Activated CD8-positive, alpha-beta memory T cell treated with anti-CD3 and anti-CD28 coated beads, Interleukin-2, amount 50 U/mL, for 4 hours (primary cell): Measurements from ENCODE around the gene BDH1.

Source experiments
- DNase-seq: peaks from one replicate; pipeline ENCODE4 v3.0.0-alpha.2; 2020

Gene BDH1

DNA sequence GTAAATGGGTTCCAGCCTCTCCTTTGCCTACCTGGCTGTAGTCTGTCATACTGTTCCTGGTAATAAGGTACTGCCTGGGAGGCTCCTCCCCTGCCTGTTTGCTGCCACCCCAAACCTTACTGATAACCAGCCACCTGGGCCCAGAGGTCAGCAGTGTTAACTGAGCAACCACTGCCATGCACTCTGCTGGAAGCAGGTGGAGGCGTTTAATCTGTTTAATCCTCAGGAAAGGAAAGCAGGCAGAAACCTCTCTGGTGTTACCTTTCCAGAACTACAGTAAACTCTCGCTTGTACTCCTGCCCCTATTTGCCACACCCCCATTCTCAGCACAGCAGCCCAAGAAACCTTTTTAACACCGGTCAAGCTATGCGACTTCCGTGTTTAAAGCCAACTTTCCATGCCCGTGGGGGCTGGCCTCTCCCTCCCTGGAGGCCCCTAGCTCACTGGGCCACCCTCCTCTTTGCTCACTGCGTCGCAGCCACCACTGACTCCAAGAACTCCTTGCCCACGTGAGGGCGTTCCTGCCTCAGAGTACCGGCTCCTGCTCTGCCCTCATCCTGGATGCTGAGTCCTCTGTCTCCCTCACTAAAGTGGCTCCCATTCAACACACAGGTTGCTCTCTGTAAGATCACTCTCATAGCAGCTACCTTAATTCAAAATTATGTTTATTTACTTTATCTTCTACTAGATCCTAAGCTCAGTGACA is 8.3 kb downstream of the BDH1 start:
- no peak for DNase-seq

- DNase-seq, result no peak
These were observed 9.3 kb downstream of the BDH1 start for GRCh38 chr3:197546307-197547085.

DNA sequence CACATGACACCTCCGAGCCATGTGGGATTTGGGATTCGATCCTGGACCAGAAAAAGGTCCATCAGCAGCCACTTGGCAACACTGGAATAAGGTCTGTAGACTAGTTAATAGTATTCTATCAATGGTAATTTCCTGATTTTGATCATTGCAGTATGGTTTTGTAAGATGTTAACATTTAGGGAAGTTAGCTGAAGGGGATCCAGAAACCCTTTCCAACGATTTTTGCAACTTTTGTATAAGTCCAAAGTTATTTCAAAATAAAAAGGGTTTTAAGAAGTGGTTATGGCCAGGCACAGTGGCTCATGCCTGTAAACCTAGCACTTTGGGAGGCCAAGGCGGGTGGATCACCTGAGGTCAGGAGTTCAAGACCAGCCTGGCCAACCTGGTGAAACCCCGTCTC is 10.2 kb downstream of the BDH1 start:
- no peak for DNase-seq

- DNase-seq, result no peak
These were observed 10.7 kb downstream of the BDH1 start for GRCh38 chr3:197545101-197545500.

GRCh38 chr3:197542741-197543454 is 12.9 kb downstream of the BDH1 start:
- no peak for DNase-seq

- no peak for DNase-seq
These were observed 13.8 kb downstream of the BDH1 start for GRCh38 chr3:197541756-197542539.

- no peak for DNase-seq
These were observed 14.8 kb downstream of the BDH1 start for GRCh38 chr3:197540961-197541377.

- no peak for DNase-seq
These were observed 16.1 kb downstream of the BDH1 start for GRCh38 chr3:197539651-197540051.

DNA sequence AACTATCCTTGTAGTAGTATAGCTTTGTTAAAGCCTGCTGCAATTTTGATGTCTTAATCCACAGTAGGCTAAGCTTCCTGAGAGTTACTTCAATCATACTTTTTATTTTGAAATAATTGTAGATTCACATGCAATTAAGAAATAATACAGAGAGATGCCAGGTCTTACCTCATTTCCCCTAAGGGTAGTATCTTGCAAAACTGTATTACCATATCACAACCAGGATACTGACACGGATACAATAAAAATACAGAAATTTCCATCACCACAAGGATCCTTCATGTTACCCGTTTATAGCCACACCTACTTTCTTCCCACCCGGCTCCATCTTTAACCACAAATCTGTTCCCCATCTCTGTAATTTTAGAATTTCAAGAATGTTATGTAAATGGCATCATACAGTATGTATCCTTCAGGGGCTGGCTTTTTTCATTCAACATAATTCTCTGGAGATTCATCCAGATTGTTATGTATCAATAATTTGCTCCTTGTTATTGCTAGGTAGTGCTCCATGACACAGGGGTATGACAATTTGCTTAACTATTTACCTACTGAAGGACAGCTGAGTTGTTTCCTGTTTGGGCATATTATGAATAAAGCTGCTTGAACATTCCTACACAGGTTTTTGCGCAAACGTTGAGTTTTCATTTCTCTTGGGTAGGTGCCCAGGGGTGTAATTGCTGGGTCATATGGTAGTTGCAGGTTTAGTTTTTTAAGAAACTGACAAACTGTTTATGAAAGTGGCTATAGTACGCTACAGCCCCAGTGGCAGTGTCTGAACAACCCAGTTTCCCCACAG is 21.6 kb downstream of the BDH1 start:
- no peak for DNase-seq

GRCh38 chr3:197533396-197533795 is 22.4 kb downstream of the BDH1 start:
- no peak for DNase-seq

DNA sequence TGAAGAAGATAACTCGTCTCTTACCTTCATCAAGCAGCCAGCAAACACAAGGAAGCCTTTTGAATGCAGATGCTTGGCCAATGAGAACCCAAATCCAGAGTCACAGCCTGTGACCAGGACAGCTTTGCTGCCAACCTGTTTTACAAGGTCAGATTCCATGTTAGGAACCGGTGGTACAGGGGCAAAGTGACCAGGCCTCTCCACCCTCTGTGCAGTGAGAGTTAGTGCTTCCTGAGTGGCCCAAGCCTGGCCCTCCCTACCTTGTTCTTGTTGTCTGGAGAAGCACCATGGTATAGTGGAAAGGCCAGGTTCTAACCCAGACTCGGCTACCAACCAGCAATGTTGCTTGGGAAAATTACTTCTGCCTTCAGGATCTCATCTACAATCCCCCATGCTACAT is 23.4 kb downstream of the BDH1 start:
- no peak for DNase-seq

DNA sequence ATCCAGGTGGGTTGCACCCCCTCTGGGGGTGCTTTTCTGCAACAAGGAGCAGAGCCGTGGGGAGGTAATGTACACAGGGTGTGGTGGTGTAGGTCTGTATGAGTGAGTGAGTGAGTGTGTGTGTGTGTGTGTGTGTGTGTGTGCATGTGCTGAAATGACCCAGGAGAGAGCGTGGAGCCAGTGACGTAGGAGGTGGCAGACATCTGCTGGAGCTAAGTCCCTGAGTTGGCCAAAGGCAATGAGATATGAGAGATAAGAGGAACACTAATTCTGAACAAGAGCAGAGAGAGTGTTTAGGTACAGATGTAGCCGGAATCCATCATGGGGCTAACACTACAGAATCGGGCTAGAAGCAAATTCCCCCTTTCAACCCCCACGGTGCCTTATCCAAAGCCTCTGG is 27.6 kb downstream of the BDH1 start:
- no peak for DNase-seq

DNA sequence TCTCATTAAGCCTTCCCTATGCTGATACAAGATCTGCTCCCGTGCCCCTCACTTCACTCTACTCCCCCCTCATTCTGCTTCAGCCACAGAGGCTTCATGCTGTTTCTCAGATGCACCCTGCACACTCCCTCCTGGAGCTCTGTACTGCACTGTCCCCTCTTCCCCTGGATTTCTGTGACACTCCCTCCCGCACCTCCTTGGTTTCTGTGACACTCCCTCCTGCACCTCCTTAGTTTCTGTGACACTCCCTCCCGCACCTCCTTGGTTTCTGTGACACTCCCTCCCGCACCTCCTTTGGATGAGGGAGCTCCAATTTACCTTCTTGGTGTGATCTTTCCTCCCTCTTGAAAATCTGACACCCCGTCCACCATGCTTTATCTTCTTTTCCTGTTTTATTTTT is 28.2 kb downstream of the BDH1 start:
- no peak for DNase-seq

- DNase-seq, result no peak
These were observed 30.1 kb downstream of the BDH1 start for GRCh38 chr3:197525706-197526105.

- DNase-seq, result no peak
These were observed 31.6 kb downstream of the BDH1 start for GRCh38 chr3:197524128-197524527.

GRCh38 chr3:197523526-197523925 is 32.2 kb downstream of the BDH1 start:
- DNase-seq, result no peak

- DNase-seq, result no peak
These were observed 32.8 kb downstream of the BDH1 start for GRCh38 chr3:197522881-197523441.

GRCh38 chr3:197522183-197522715 is 33.5 kb downstream of the BDH1 start:
- DNase-seq, result no peak

- DNase-seq, result no peak
These were observed 34.2 kb downstream of the BDH1 start for GRCh38 chr3:197521277-197522182.
